OCI-LY1 (cell line): Measurements from ENCODE around the gene KCTD18.

Experiments used
- EZH2 ChIP-seq: fragments of 200-600 bp; sonication (generic), shearing (Covaris generic); IDR thresholded peaks from 2 replicates; pipeline ENCODE4 v1.8.0; 2017; ENCODE audit warnings: borderline replicate concordance, mixed run types, mild to moderate bottlenecking, antibody characterized with exemption, low read length, moderate library complexity, mixed read lengths
- TF ChIP-seq, protein P1 (sequence below): fragments of 200-600 bp; sonication (generic), shearing (Covaris generic); IDR thresholded peaks from 2 replicates; pipeline ENCODE4 v1.5.1; 2017; ENCODE audit warnings: mild to moderate bottlenecking, antibody characterized with exemption, low read length, moderate library complexity, mixed read lengths

DNA sequence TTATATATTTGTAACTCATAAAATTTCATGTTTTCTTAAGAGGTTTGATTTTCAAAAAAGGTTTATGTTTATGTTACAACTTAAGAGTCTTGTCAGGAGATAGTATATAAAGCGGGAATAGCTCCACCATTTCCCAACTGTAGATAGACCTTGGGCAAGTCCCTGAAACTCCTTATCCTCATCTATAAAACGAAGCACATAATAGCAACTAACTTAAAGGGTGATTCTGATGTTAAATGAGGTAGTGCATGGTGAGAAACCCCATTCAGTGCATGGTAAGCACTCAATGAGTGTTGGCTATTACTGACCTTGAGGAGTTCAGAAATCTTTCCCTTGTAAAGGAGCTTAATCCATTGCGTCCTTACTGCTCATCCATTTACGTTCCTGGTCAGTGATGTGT lies 34.1 kb downstream of the KCTD18 start:
- TF ChIP-seq, protein P1, sequence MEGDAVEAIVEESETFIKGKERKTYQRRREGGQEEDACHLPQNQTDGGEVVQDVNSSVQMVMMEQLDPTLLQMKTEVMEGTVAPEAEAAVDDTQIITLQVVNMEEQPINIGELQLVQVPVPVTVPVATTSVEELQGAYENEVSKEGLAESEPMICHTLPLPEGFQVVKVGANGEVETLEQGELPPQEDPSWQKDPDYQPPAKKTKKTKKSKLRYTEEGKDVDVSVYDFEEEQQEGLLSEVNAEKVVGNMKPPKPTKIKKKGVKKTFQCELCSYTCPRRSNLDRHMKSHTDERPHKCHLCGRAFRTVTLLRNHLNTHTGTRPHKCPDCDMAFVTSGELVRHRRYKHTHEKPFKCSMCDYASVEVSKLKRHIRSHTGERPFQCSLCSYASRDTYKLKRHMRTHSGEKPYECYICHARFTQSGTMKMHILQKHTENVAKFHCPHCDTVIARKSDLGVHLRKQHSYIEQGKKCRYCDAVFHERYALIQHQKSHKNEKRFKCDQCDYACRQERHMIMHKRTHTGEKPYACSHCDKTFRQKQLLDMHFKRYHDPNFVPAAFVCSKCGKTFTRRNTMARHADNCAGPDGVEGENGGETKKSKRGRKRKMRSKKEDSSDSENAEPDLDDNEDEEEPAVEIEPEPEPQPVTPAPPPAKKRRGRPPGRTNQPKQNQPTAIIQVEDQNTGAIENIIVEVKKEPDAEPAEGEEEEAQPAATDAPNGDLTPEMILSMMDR, result no peak
- no peak for TF ChIP-seq EZH2
